Measurements from ENCODE around the gene AMIGO3.

AMIGO3 gene

GRCh38 chr3:49740427-49740826, 20.9 kb upstream of the AMIGO3 start:
- H3K36me3 ChIP-seq (ENCODE audit: control insufficient read depth, insufficient read depth, low read length), result peaks cover 8% of the 10 kb centered on the region
- H3K9me3 ChIP-seq (ENCODE audit: control insufficient read depth, low read length), result no peaks in the 10 kb centered on the region
- H3K4me1 ChIP-seq (ENCODE audit: control insufficient read depth, insufficient read depth, low read length), result no peaks in the 10 kb centered on the region
- H3K4me3 ChIP-seq (ENCODE audit: low read length), result no peak overlapping the region
- no peaks in the 10 kb centered on the region for H3K27me3 ChIP-seq (ENCODE audit: control insufficient read depth, insufficient read depth, low read length)
- no peak overlapping the region for H3K9ac ChIP-seq (ENCODE audit: low read length)

- Histone ChIP-seq H3K9me3 (ENCODE audit: control insufficient read depth, low read length) (no peaks in the 10 kb centered on the region), H3K27me3 (ENCODE audit: control insufficient read depth, insufficient read depth, low read length) (no peaks in the 10 kb centered on the region), H3K36me3 (ENCODE audit: control insufficient read depth, insufficient read depth, low read length) (peaks cover 8% of the 10 kb centered on the region), H3K4me1 (ENCODE audit: control insufficient read depth, insufficient read depth, low read length) (no peaks in the 10 kb centered on the region), H3K9ac (ENCODE audit: low read length) (no peak overlapping the region), H3K4me3 (ENCODE audit: low read length) (no peak overlapping the region)
Observed at GRCh38 chr3:49738067-49738713, 18.7 kb upstream of the AMIGO3 start.

DNA sequence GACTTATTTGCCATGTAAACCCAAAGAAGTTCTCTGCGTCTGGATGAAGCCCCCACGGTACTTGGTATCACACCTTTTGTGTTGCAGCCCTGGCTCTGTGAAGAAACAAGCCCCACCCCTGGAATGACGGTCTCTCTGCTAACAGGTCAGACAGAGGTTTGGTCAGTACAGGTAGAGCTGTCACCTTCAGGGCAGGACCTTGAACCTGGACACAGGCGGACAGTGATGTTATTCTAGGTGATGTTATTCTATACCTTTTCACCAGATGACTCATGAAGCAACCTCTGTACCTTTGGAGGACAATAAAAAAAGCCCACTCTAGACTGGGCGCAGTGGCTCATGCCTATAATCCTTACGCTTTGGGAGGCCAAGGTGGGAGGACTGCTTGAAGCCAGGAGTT, 15.3 kb upstream of the AMIGO3 start:
- no peaks in the 10 kb centered on the region for H3K4me1 ChIP-seq (ENCODE audit: control insufficient read depth, insufficient read depth, low read length)
- H3K27me3 ChIP-seq (ENCODE audit: control insufficient read depth, insufficient read depth, low read length), result no peaks in the 10 kb centered on the region
- no peak overlapping the region for H3K4me3 ChIP-seq (ENCODE audit: low read length)
- H3K9ac ChIP-seq (ENCODE audit: low read length), result no peak overlapping the region
- peaks cover 8% of the 10 kb centered on the region for H3K36me3 ChIP-seq (ENCODE audit: control insufficient read depth, insufficient read depth, low read length)
- no peaks in the 10 kb centered on the region for H3K9me3 ChIP-seq (ENCODE audit: control insufficient read depth, low read length)

- no peak overlapping the region for H3K4me3 ChIP-seq (ENCODE audit: low read length)
- no peak overlapping the region for H3K9ac ChIP-seq (ENCODE audit: low read length)
- no peaks in the 10 kb centered on the region for H3K27me3 ChIP-seq (ENCODE audit: control insufficient read depth, insufficient read depth, low read length)
- peaks cover 8% of the 10 kb centered on the region for H3K36me3 ChIP-seq (ENCODE audit: control insufficient read depth, insufficient read depth, low read length)
- no peaks in the 10 kb centered on the region for H3K9me3 ChIP-seq (ENCODE audit: control insufficient read depth, low read length)
- no peaks in the 10 kb centered on the region for H3K4me1 ChIP-seq (ENCODE audit: control insufficient read depth, insufficient read depth, low read length)
Observed at GRCh38 chr3:49733551-49733950, 14.1 kb upstream of the AMIGO3 start.

GRCh38 chr3:49732597-49732996, 13.1 kb upstream of the AMIGO3 start:
- Histone ChIP-seq H3K36me3 (ENCODE audit: control insufficient read depth, insufficient read depth, low read length) (peaks cover under 1% of the 10 kb centered on the region), H3K27me3 (ENCODE audit: control insufficient read depth, insufficient read depth, low read length) (no peaks in the 10 kb centered on the region)

DNA sequence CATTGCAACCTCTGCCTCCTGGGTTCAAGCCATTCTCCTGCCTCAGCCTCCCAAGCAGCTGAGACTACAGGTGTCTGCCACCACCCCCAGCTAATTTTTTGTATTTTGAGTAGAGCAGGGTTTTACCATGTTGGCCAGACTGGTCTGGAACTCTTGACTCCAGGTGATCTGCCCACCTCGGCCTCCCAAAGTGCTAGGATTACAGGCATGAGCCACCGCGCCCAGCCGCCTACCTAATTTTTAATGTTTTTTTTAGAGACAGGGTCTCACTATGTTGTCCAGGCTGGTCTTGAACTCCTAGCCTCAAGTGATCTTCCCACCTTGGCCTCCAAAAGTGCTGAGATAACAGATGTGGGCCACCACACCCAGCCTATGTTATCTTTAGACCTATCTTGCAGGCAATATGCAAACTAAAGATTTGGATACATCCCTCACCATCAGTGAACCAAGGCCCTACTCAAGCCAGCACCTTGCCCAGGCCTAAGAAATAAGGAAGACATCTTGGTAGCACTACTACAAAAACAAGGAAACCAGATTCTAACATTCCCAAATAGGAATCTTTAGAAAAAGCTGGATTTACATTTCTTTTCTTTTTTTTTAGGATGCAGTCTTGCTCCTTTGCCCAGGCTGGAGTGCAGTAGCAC, 10.6 kb upstream of the AMIGO3 start:
- no peaks in the 10 kb centered on the region for H3K36me3 ChIP-seq (ENCODE audit: control insufficient read depth, insufficient read depth, low read length)
- H3K4me1 ChIP-seq (ENCODE audit: control insufficient read depth, insufficient read depth, low read length), result peaks cover 20% of the 10 kb centered on the region
- no peaks in the 10 kb centered on the region for H3K27me3 ChIP-seq (ENCODE audit: control insufficient read depth, insufficient read depth, low read length)
- H3K4me3 ChIP-seq (ENCODE audit: low read length), result no peak overlapping the region
- H3K9me3 ChIP-seq (ENCODE audit: control insufficient read depth, low read length), result no peaks in the 10 kb centered on the region
- no peak overlapping the region for H3K9ac ChIP-seq (ENCODE audit: low read length)

More at GRCh38 chr3:49732597-49732996, 13.1 kb upstream of the AMIGO3 start:
- peaks cover 2% of the 10 kb centered on the region for H3K4me1 ChIP-seq (ENCODE audit: control insufficient read depth, insufficient read depth, low read length)
- no peak overlapping the region for H3K9ac ChIP-seq (ENCODE audit: low read length)
- H3K4me3 ChIP-seq (ENCODE audit: low read length), result no peak overlapping the region
- H3K9me3 ChIP-seq (ENCODE audit: control insufficient read depth, low read length), result no peaks in the 10 kb centered on the region

GRCh38 chr3:49727924-49728361, 8.5 kb upstream of the AMIGO3 start:
- no peak overlapping the region for H3K9ac ChIP-seq (ENCODE audit: low read length)

DNA sequence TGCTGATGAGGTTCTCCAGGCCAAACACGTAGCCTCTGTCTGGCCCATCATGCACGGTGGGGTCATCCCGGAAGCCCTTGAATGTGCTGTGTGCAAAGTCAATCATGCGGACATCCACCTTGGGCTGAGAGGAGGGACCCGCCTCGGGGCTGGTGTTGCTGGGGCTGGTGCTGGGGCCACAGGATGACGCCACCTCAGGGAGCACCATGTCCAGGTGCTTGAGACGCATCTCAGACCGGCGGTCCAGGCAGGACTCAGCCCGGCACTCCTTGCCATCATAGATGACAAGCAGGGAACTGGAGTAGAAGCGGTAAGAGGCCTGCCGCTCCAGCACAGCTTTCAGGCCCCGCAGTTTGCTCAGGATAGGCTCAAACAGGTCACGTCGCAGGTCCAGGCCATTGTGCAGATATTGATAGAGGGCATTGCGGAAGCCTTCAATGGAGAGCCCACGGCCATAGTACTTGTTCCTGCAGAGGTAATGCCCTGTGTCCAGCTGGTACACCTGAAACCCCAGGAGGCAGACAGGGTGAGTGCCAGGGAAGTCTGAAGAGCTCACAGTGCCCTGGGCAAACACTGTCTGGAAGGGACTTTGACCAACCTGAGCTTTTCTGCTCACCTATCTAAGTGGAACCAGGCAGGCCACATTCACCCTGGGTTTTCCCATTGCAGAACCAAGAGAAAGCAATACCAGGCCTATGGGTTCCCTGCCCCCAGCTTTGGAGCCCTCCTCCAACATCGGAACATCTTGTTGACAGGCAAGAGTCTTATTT, 7.9 kb upstream of the AMIGO3 start:
- Histone ChIP-seq H3K27me3 (ENCODE audit: control insufficient read depth, insufficient read depth, low read length) (no peaks in the 10 kb centered on the region), H3K4me1 (ENCODE audit: control insufficient read depth, insufficient read depth, low read length) (peaks cover 37% of the 10 kb centered on the region), H3K4me3 (ENCODE audit: low read length) (no peak overlapping the region), H3K9me3 (ENCODE audit: control insufficient read depth, low read length) (no peaks in the 10 kb centered on the region), H3K36me3 (ENCODE audit: control insufficient read depth, insufficient read depth, low read length) (peaks cover 7% of the 10 kb centered on the region), H3K9ac (ENCODE audit: low read length) (no peak overlapping the region)

More at GRCh38 chr3:49727924-49728361, 8.5 kb upstream of the AMIGO3 start:
- no peak overlapping the region for H3K4me3 ChIP-seq (ENCODE audit: low read length)
- no peaks in the 10 kb centered on the region for H3K9me3 ChIP-seq (ENCODE audit: control insufficient read depth, low read length)
- peaks cover under 1% of the 10 kb centered on the region for H3K36me3 ChIP-seq (ENCODE audit: control insufficient read depth, insufficient read depth, low read length)
- H3K27me3 ChIP-seq (ENCODE audit: control insufficient read depth, insufficient read depth, low read length), result no peaks in the 10 kb centered on the region
- H3K4me1 ChIP-seq (ENCODE audit: control insufficient read depth, insufficient read depth, low read length), result peaks cover 31% of the 10 kb centered on the region

DNA sequence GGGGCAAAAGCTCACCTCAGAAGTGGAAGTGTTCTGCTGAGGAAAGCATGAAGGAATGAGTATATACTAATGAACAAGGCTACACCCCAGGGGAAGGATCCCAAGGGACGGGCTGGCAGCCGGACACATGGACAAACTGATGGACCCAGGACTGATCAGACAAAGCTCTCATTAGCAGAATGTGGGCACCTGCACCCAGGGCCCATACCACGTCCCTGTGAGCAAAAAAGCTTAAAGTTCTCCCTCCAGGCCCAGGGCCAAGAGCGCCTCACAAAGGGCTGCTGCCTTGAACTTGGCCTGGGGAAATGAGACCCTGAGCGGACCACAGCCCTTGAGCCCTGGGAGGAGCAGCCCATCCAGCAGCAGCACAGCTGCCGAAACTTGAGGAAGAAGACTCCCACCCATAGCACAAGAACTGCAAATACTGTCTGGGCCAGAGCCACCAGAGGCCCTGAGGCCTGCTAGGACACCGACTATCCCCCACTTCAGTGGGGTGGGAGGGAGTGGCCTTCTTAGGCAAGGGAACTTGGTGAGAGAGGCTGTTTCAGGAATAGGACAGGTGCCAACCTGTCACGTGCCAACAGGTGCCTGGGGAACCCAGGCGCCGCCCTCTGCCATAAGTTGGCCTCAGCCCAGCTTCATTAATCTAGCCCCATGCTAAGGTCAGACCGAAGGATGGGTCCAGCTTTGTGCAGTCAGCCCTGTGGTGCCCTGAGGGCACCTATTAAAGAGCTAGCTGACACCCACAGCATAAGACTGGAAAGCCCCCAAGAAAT, 6.6 kb upstream of the AMIGO3 start:
- Histone ChIP-seq H3K9ac (ENCODE audit: low read length) (no peak overlapping the region), H3K36me3 (ENCODE audit: control insufficient read depth, insufficient read depth, low read length) (peaks cover 12% of the 10 kb centered on the region), H3K4me3 (ENCODE audit: low read length) (no peak overlapping the region), H3K4me1 (ENCODE audit: control insufficient read depth, insufficient read depth, low read length) (peaks cover 42% of the 10 kb centered on the region), H3K9me3 (ENCODE audit: control insufficient read depth, low read length) (no peaks in the 10 kb centered on the region), H3K27me3 (ENCODE audit: control insufficient read depth, insufficient read depth, low read length) (no peaks in the 10 kb centered on the region)

GRCh38 chr3:49724586-49724985, 5.1 kb upstream of the AMIGO3 start:
- H3K4me1 ChIP-seq (ENCODE audit: control insufficient read depth, insufficient read depth, low read length), result peaks cover 51% of the 10 kb centered on the region

DNA sequence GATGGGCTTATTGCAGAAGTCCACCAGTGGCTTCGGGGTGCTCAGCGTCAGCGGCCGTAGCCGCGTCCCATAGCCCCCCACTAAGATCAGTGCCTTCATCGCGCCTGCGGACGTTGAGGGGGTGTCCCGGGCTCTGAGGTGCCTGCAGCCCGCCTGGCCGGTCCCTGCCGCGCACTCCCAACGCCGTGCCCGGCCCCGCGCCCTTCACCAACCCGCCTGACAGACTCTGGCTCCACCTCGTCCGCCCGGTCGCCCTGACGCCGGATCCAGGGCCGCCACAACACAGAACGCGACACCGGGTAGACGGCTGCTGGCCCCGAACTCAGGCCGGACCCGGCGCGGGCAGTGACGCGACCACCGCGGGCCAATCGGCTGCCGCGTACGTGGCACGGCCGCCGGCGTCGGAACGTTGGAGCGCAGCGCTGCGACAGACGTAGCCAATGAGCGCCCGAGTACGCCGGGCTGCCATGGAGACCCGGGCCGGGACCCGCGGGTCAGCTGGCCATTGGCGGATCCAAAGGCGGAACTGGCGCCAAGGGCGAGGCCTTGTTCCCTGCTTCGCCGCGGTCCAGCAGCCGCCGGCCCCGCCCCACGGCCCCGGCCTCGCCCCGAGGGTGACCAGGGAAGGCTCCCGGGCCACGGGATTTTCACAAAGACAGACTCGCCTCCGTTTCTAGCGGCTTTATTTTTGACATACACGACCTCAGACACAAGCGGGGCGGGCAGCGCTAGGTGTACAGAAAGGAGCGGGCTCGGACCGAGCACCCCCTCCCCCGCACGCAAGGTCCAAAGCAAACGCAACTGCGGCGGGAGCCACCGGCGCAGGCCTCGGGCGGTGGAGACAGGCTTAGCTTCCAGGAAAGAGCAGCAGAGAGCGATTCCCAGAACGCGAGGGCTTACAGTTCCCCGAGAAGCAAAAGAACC, 4.4 kb upstream of the AMIGO3 start, which contains the start of gene GMPPB:
TSS of gene GMPPB (minus strand) at position 324 of the 924 bp plus-strand sequence. CDS start at position 99, 225 bp downstream.
- Histone ChIP-seq H3K36me3 (ENCODE audit: control insufficient read depth, insufficient read depth, low read length) (peaks cover 15% of the 10 kb centered on the region), H3K9me3 (ENCODE audit: control insufficient read depth, low read length) (no peaks in the 10 kb centered on the region), H3K9ac (ENCODE audit: low read length) (peak within 1 kb of the TSS; percentile 94), H3K27me3 (ENCODE audit: control insufficient read depth, insufficient read depth, low read length) (no peaks in the 10 kb centered on the region), H3K4me3 (ENCODE audit: low read length) (peak within 1 kb of the TSS; percentile 87), H3K4me1 (ENCODE audit: control insufficient read depth, insufficient read depth, low read length) (peaks cover 55% of the 10 kb centered on the region)

More at GRCh38 chr3:49724586-49724985, 5.1 kb upstream of the AMIGO3 start:
- H3K4me3 ChIP-seq (ENCODE audit: low read length), result peak overlapping the region; percentile 60
- no peaks in the 10 kb centered on the region for H3K27me3 ChIP-seq (ENCODE audit: control insufficient read depth, insufficient read depth, low read length)
- H3K9me3 ChIP-seq (ENCODE audit: control insufficient read depth, low read length), result no peaks in the 10 kb centered on the region
- H3K9ac ChIP-seq (ENCODE audit: low read length), result peak overlapping the region; percentile 79
- peaks cover 15% of the 10 kb centered on the region for H3K36me3 ChIP-seq (ENCODE audit: control insufficient read depth, insufficient read depth, low read length)
